Measurements from ENCODE around the gene TM4SF5. TPM values are rescaled to one million over a fixed set of nuclear protein-coding genes. Genes with fewer than 3 reads are reported as not detected.

Gene TM4SF5
- total RNA-seq = not detected in 2 replicates

- DNase-seq = no peak
- H3K27me3 Mint-ChIP-seq = peaks cover 14% of the 10 kb centered on the region
- POLR2A ChIA-PET = no interaction called here
- CTCF ChIA-PET = no interaction called here
- no peaks in the 10 kb centered on the region for H3K36me3 Mint-ChIP-seq (ENCODE audit: low read depth)
- no peaks in the 10 kb centered on the region for H3K9me3 Mint-ChIP-seq
- intact Hi-C loops (cut with micrococcal nuclease) = no loop called here
- no peak within 1 kb of the TSS for H3K4me3 Mint-ChIP-seq
- ATAC-seq (ENCODE audit: low read depth) = no peak
- no peak for TF ChIP-seq CTCF (IDR thresholded peaks at IDR 0.05)
- no peak within 1 kb of the TSS for H3K27ac Mint-ChIP-seq
- H3K4me1 Mint-ChIP-seq = peaks cover 10% of the 10 kb centered on the region
Observed at GRCh38 chr17:4771519-4772234, at the start of gene TM4SF5. TSS of gene TM4SF5 (plus strand) at chr17:4771886. CDS start at chr17:4771923, 37 bp downstream.

- Mint-ChIP-seq H3K27me3 (no peaks in the 10 kb centered on the region), H3K4me3 (no peak overlapping the region), H3K36me3 (ENCODE audit: low read depth) (peaks cover 35% of the 10 kb centered on the region), H3K9me3 (no peaks in the 10 kb centered on the region), H3K4me1 (peaks cover 5% of the 10 kb centered on the region), H3K27ac (no peak overlapping the region)
- intact Hi-C loops (cut with micrococcal nuclease) = no loop called here
- no peak for TF ChIP-seq CTCF (IDR thresholded peaks at IDR 0.05)
- ChIA-PET CTCF (no interaction called here), POLR2A (interaction anchor here (1.1 kb wide), 1 partner anchor 12 kb away, joined by 3 read pairs; the partner anchor contains the start of gene ARRB2)
- ATAC-seq (ENCODE audit: low read depth) (no peak), DNase-seq (no peak)
Observed at GRCh38 chr17:4722678-4723240, 48.9 kb upstream of the TM4SF5 start.

- H3K27ac Mint-ChIP-seq = no peak overlapping the region
- H3K9me3 Mint-ChIP-seq = no peaks in the 10 kb centered on the region
- no peak for ATAC-seq (ENCODE audit: low read depth)
- peaks cover 16% of the 10 kb centered on the region for H3K36me3 Mint-ChIP-seq (ENCODE audit: low read depth)
- intact Hi-C loops (cut with micrococcal nuclease) = no loop called here
- H3K4me1 Mint-ChIP-seq = peaks cover 5% of the 10 kb centered on the region
- ChIA-PET POLR2A (interaction anchor here (0.6 to 1.0 kb wide), 3 partner anchors 10 to 507 kb away, joined by 3 to 5 read pairs (median 3); partner anchors contain the start of gene PLD2), CTCF (interaction anchor here (0.6 kb wide), 1 partner anchor 201 kb away, joined by 3 read pairs; no protein-coding TSS in a partner anchor)
- DNase-seq = no peak
- H3K4me3 Mint-ChIP-seq = no peak overlapping the region
- no peak for TF ChIP-seq CTCF (IDR thresholded peaks at IDR 0.05)
- no peaks in the 10 kb centered on the region for H3K27me3 Mint-ChIP-seq
Observed at GRCh38 chr17:4724650-4725049, 47.0 kb upstream of the TM4SF5 start.

- Mint-ChIP-seq H3K4me1 (peaks cover 9% of the 10 kb centered on the region), H3K9me3 (no peaks in the 10 kb centered on the region), H3K4me3 (no peak overlapping the region), H3K36me3 (ENCODE audit: low read depth) (peaks cover 5% of the 10 kb centered on the region), H3K27me3 (no peaks in the 10 kb centered on the region), H3K27ac (peak overlapping the region; percentile 16)
- ChIA-PET POLR2A (interaction anchor here (0.6 to 1.7 kb wide), 3 partner anchors 15 to 81 kb away, joined by 3 to 11 read pairs (median 3); partner anchors contain the start of genes ARRB2 and PLD2), CTCF (interaction anchor here (1.1 kb wide), 1 partner anchor 64 kb away, joined by 3 read pairs; no protein-coding TSS in a partner anchor)
- intact Hi-C loops (cut with micrococcal nuclease) = no loop called here
- ATAC-seq (ENCODE audit: low read depth) = no peak
- TF ChIP-seq CTCF (IDR thresholded peaks at IDR 0.05) = no peak
- DNase-seq = no peak
Observed at GRCh38 chr17:4725646-4726310, 45.9 kb upstream of the TM4SF5 start.

GRCh38 chr17:4728124-4728523, 43.6 kb upstream of the TM4SF5 start:
- POLR2A ChIA-PET = no interaction called here
- intact Hi-C loops (cut with micrococcal nuclease) = no loop called here
- peaks cover 7% of the 10 kb centered on the region for H3K36me3 Mint-ChIP-seq (ENCODE audit: low read depth)
- peaks cover 30% of the 10 kb centered on the region for H3K4me1 Mint-ChIP-seq
- ATAC-seq (ENCODE audit: low read depth) (no peak), DNase-seq (no peak)
- H3K27ac Mint-ChIP-seq = no peak overlapping the region
- no peaks in the 10 kb centered on the region for H3K9me3 Mint-ChIP-seq
- no peak overlapping the region for H3K4me3 Mint-ChIP-seq
- CTCF ChIA-PET = no interaction called here
- no peak for TF ChIP-seq CTCF (IDR thresholded peaks at IDR 0.05)
- H3K27me3 Mint-ChIP-seq = no peaks in the 10 kb centered on the region
